Uterus (tissue), 2 donors: ENCODE results near the gene VAPA.

ENCODE experiments used
- POLR2A ChIP-seq, 2 donors: fragments of 450-650 bp; IDR thresholded peaks; one replicate each; pipeline ENCODE4 v1.6.1; 2016; ENCODE audit warnings: antibody characterized with exemption in 2 of 2, mild to moderate bottlenecking in 1 of 2, moderate library complexity in 1 of 2
- TF ChIP-seq, protein P1 (sequence below), 4 experiments: fragments of 200-600 bp in 2 of 4; fragments of 450-650 bp in 2 of 4; sonication (generic) in 2 of 4; IDR thresholded peaks; one replicate each; pipeline ENCODE4 v1.5.1; 2016 to 2019; ENCODE audit warnings: antibody characterized with exemption in 4 of 4, mild to moderate bottlenecking in 2 of 4, moderate library complexity in 1 of 4

- TF ChIP-seq, protein P1, sequence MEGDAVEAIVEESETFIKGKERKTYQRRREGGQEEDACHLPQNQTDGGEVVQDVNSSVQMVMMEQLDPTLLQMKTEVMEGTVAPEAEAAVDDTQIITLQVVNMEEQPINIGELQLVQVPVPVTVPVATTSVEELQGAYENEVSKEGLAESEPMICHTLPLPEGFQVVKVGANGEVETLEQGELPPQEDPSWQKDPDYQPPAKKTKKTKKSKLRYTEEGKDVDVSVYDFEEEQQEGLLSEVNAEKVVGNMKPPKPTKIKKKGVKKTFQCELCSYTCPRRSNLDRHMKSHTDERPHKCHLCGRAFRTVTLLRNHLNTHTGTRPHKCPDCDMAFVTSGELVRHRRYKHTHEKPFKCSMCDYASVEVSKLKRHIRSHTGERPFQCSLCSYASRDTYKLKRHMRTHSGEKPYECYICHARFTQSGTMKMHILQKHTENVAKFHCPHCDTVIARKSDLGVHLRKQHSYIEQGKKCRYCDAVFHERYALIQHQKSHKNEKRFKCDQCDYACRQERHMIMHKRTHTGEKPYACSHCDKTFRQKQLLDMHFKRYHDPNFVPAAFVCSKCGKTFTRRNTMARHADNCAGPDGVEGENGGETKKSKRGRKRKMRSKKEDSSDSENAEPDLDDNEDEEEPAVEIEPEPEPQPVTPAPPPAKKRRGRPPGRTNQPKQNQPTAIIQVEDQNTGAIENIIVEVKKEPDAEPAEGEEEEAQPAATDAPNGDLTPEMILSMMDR (IDR thresholded peaks at IDR 0.05) = no peak
- no peak for TF ChIP-seq POLR2A (IDR thresholded peaks at IDR 0.05)
These were observed 39.1 kb upstream of the VAPA start for GRCh38 chr18:9874728-9875127.
